Measurements from ENCODE around the gene PARD3. TPM values are rescaled to one million over a fixed set of nuclear protein-coding genes. Genes with fewer than 3 reads are reported as not detected.

PARD3 gene
- total and polyA plus RNA-seq, 2 donors (not counting 3 experiments of a cell fraction or from before 2014, with no cell fraction given), result 7.3 to 24.1 TPM

GRCh38 chr10:34641147-34641912, 173.8 kb downstream of the PARD3 start:
- no peaks in the 10 kb centered on the region for H3K79me2 ChIP-seq (ENCODE audit: control insufficient read depth, insufficient read depth, low read length)
- no peaks in the 10 kb centered on the region for H3K9me3 ChIP-seq (replicated peaks; ENCODE audit: control insufficient read depth, insufficient read depth, low read length)
- H3K36me3 ChIP-seq (ENCODE audit: control insufficient read depth in 2 of 2, extremely low read depth in 1 of 2, insufficient read depth in 2 of 2, low read length in 2 of 2), result no peaks in the 10 kb centered on the region
- CTCF ChIA-PET, result no interaction called here
- peaks cover 4% of the 10 kb centered on the region for H3K4me1 ChIP-seq (ENCODE audit: control insufficient read depth, extremely low read depth, insufficient read depth, low read length)
- dilution Hi-C loops (cut with MboI; ENCODE audit: extremely low pct_ligation_motif_present, low sequenced_read_pairs) (no loop called here), intact Hi-C loops (cut with micrococcal nuclease) (no loop called here)
- H3K27ac ChIP-seq (ENCODE audit: insufficient read depth, low read depth, low read length), result no peak overlapping the region
- no peaks in the 10 kb centered on the region for H3K9me1 ChIP-seq (replicated peaks; ENCODE audit: control insufficient read depth, extremely low read depth, insufficient read depth, low read length)
- H3K27me3 ChIP-seq (ENCODE audit: control insufficient read depth in 2 of 2, insufficient read depth in 2 of 2, low read length in 2 of 2), result no peaks in the 10 kb centered on the region
- H3K4me3 ChIP-seq (replicated peaks in 1 of 3; ENCODE audit: insufficient read depth in 1 of 3, low read depth in 1 of 3, low read length in 3 of 3), result no peak overlapping the region
- H4K20me1 ChIP-seq (replicated peaks; ENCODE audit: control insufficient read depth, extremely low read depth, insufficient read depth, low read length), result no peaks in the 10 kb centered on the region
- H3K4me2 ChIP-seq (ENCODE audit: insufficient read depth, low read length), result no peak overlapping the region
- TF ChIP-seq MYC (IDR thresholded peaks at IDR 0.05; ENCODE audit: low read depth, low read length) (no peak), EZH2 (IDR thresholded peaks at IDR 0.05; ENCODE audit: borderline replicate concordance, low read depth, low read length, severe bottlenecking) (no peak), CTCF (IDR thresholded peaks at IDR 0.05; ENCODE audit: extremely low read depth in 1 of 2, insufficient read depth in 1 of 2, low read depth in 1 of 2, low read length in 2 of 2) (no peak), FOS (IDR thresholded peaks at IDR 0.05; ENCODE audit: borderline replicate concordance, insufficient read depth, low read length) (no peak), POLR2AphosphoS5 (IDR thresholded peaks at IDR 0.05; ENCODE audit: insufficient read depth, low read depth, low read length) (no peak), JUN (IDR thresholded peaks at IDR 0.05; ENCODE audit: borderline replicate concordance, insufficient read depth, insufficient read length, low read depth) (no peak), GATA2 (IDR thresholded peaks at IDR 0.05; ENCODE audit: insufficient read depth, insufficient read length, low read depth, low read length) (no peak), POLR2A (IDR thresholded peaks at IDR 0.05; ENCODE audit: low read depth, low read length) (no peak)
- TF ChIP-seq, protein P1, sequence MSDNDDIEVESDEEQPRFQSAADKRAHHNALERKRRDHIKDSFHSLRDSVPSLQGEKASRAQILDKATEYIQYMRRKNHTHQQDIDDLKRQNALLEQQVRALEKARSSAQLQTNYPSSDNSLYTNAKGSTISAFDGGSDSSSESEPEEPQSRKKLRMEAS (IDR thresholded peaks at IDR 0.05; ENCODE audit: insufficient read depth, insufficient read length), result no peak
- POLR2A ChIA-PET, result no interaction called here
- no peak overlapping the region for H2AFZ ChIP-seq (ENCODE audit: low read depth, low read length)
- DNase-seq (ENCODE audit: low read depth, low spot score) (no peak), FAIRE-seq (no peak)
- BruUV-seq (replicated peaks), result no TSS peak
- H3K9ac ChIP-seq (replicated peaks; ENCODE audit: extremely low read depth, insufficient read depth, low read length), result no peak overlapping the region
